Suprapubic skin (tissue), 4 donors: ENCODE data around the gene PRDM7. TPM values are rescaled to one million over a fixed set of nuclear protein-coding genes. Genes with fewer than 3 reads are reported as not detected.
"Not testable (repeated sequence)": the region's sequence is repeated elsewhere in the genome, so short reads cannot be mapped to it uniquely, and the experiment has no call there.

Source experiments
- DNase-seq, 2 donors: peaks; one replicate each; pipeline ENCODE4 v3.0.0-alpha.2; 2019; ENCODE audit warnings: low spot score in 2 of 2
- H3K27ac ChIP-seq: fragments of 200-600 bp; sonication (generic); one replicate; pipeline ENCODE4 v1.5.1; 2019
- H3K27me3 ChIP-seq: fragments of 200-600 bp; sonication (generic); one replicate; pipeline ENCODE4 v1.5.1; 2019
- H3K36me3 ChIP-seq: fragments of 200-600 bp; sonication (generic); one replicate; pipeline ENCODE4 v1.5.1; 2019
- H3K4me1 ChIP-seq: fragments of 200-600 bp; sonication (generic); one replicate; pipeline ENCODE4 v1.5.1; 2019
- H3K4me3 ChIP-seq: fragments of 200-600 bp; sonication (generic); one replicate; pipeline ENCODE4 v1.5.1; 2019; ENCODE audit warnings: mild to moderate bottlenecking
- H3K9me3 ChIP-seq: fragments of 200-600 bp; sonication (generic); one replicate; pipeline ENCODE4 v1.5.1; 2019
- CTCF ChIP-seq, 2 donors: fragments of 200-600 bp in 1 of 2; fragments of 450-650 bp in 1 of 2; sonication (generic) in 1 of 2; IDR thresholded peaks; one replicate each; pipeline ENCODE4 v1.5.1; 2016 to 2019; ENCODE audit warnings: antibody characterized with exemption in 2 of 2, mild to moderate bottlenecking in 1 of 2, moderate library complexity in 1 of 2
- EP300 ChIP-seq: sonication (generic); formaldehyde crosslinking; IDR thresholded peaks from one replicate; pipeline ENCODE4 v1.6.1; 2017; ENCODE audit warnings: antibody characterized with exemption
- POLR2A ChIP-seq, 2 donors: fragments of 450-650 bp; IDR thresholded peaks; one replicate each; pipeline ENCODE4 v1.6.1; 2017; ENCODE audit warnings: antibody characterized with exemption in 2 of 2, mild to moderate bottlenecking in 2 of 2, moderate library complexity in 2 of 2
- POLR2AphosphoS5 ChIP-seq, 3 donors: sonication (generic); formaldehyde crosslinking; IDR thresholded peaks; one replicate each; pipeline ENCODE4 v1.6.1; 2017; ENCODE audit warnings: antibody characterized with exemption in 3 of 3
- WGBS: methylation state at CpG from one replicate; pipeline ENCODE4 v1.1.5; 2018; 5-methylcytosine and 5-hydroxymethylcytosine counted together
- total RNA-seq, 4 donors: library from RNA; depleted of rRNA; stranded (reverse); fragments of >200 nt; gene quantifications; one replicate each; pipeline ENCODE4 v1.1.0, GENCODE V29; 2016

The PRDM7 gene
- total RNA-seq: not detected

- no peak for TF ChIP-seq POLR2AphosphoS5 (IDR thresholded peaks at IDR 0.05)
- TF ChIP-seq EP300: no peak
- no peak for TF ChIP-seq POLR2A (IDR thresholded peaks at IDR 0.05)
- TF ChIP-seq CTCF (IDR thresholded peaks at IDR 0.05): no peak
- WGBS: 2% methylated on average over 25 of the region's 32 CpGs
- Histone ChIP-seq H3K27ac (peak within 1 kb of the TSS; percentile 59), H3K4me1 (peaks cover 24% of the 10 kb centered on the region), H3K27me3 (no peaks in the 10 kb centered on the region), H3K4me3 (peak within 1 kb of the TSS; percentile 45), H3K9me3 (no peaks in the 10 kb centered on the region), H3K36me3 (no peaks in the 10 kb centered on the region)
- DNase-seq: peak; percentile 93 to 97
These were observed at the start of gene PRDM7 for GRCh38 chr16:90077240-90077756. Gene PRDM7 (minus strand): TSS chr16:90077331. CDS start chr16:90075910, 1,421 bp downstream.

GRCh38 chr16:90121846-90122245 lies 44.7 kb upstream of the PRDM7 start:
- not testable (repeated sequence) for H3K27me3 ChIP-seq, H3K9me3 ChIP-seq, H3K4me1 ChIP-seq, H3K27ac ChIP-seq, DNase-seq, H3K36me3 ChIP-seq, H3K4me3 ChIP-seq
- 74% methylated on average over 2 of the region's 4 CpGs for WGBS

DNA sequence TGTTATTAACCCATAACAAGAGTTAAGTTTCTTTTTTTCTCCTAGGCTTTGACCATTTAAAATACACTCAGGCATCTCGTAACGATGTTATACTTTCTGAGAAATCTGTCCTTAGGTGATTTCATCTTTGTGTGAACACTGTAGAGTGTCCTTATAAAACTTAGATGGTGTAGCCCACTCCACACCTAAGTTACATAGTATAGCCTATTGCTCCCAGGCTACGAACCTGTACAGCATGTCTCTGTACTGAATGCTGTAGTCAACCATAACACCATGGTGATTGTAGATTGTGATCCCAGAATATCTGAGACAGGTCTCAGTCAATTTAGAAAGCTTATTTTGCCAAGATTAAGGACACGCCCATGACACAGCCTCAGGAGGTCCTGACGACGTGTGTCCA lies 30.5 kb upstream of the PRDM7 start:
- DNase-seq, H3K4me3 ChIP-seq, H3K9me3 ChIP-seq, H3K4me1 ChIP-seq, H3K27ac ChIP-seq, H3K36me3 ChIP-seq, H3K27me3 ChIP-seq: not testable (repeated sequence)
- WGBS: no CpG with 5 or more reads among the region's 6 CpGs

- not testable (repeated sequence) for H3K4me3 ChIP-seq, H3K36me3 ChIP-seq, H3K27ac ChIP-seq, H3K9me3 ChIP-seq, H3K27me3 ChIP-seq, DNase-seq, H3K4me1 ChIP-seq
- WGBS: 75% methylated on average over 9 of the region's 13 CpGs
These were observed 29.9 kb upstream of the PRDM7 start for GRCh38 chr16:90107060-90107459.

- H3K9me3 ChIP-seq, DNase-seq, H3K27ac ChIP-seq, H3K27me3 ChIP-seq, H3K4me3 ChIP-seq, H3K4me1 ChIP-seq, H3K36me3 ChIP-seq: not testable (repeated sequence)
- TF ChIP-seq CTCF (IDR thresholded peaks at IDR 0.05): peak in 1 of 2 donors; percentile 35
- WGBS: 40% methylated on average over 4 of the region's 32 CpGs
These were observed 29.1 kb upstream of the PRDM7 start for GRCh38 chr16:90106271-90106670.

DNA sequence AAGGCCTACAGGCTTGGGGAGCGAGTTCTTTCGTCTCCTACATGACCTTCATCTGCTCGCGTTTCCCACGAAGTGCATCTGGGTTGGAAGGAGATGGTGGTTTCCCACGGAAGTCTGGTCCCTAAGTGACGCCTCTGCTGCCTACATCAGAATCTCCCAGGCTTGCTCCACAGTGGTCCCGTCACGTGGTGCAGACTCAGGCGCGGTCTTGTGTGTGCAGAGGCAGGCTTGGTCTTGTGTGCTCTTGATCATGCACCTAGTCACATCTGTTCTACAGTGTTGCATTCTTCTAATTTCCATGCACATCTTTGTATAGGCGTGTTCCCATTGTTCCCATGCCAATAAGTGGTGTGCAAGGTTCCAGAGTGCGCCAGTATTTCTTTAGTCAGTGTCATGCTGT lies 27.6 kb upstream of the PRDM7 start:
- not testable (repeated sequence) for H3K27me3 ChIP-seq, H3K36me3 ChIP-seq, H3K9me3 ChIP-seq, DNase-seq, H3K4me3 ChIP-seq, H3K4me1 ChIP-seq, H3K27ac ChIP-seq
- 52% methylated on average over 12 of the region's 13 CpGs for WGBS

DNA sequence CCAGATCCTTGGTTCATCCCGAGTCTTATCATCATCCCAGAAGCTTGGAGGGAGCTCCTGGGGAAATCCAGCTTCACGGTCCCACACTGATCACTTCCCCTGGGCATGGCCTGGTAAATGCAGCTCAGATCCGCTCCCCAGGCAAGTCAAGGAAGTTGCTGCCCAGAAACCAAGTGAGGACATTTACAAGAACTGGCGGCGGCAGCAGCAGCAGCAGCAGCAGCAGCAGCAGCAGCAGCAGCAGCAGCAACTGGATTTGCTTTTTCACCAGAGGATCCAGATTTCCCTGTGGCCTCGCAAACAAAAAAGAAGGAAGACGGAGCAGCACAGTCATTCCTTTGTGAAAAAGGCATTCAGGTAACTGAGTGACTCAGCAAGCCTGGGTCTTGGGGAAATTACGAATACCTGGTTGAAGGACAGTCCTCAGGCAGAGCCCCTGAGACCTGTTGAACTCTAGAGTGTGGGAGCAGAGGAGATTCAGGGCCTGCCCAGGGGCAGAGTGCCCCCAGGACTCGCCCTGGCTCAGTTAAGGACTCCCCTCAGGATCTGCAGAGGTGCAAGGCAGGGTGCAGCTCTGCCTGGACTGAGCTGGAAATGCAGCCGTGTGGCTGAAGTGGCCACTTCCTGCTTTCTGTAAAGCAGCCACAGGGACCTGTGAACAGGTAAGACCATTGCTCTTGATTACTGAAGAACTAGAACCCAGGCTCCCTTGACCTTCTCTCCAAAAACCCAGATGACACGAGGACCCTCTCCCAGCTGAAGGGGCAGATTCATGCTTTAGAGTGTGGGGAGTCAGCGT lies 25.2 kb upstream of the PRDM7 start:
- DNase-seq, H3K27ac ChIP-seq, H3K4me1 ChIP-seq, H3K4me3 ChIP-seq, H3K9me3 ChIP-seq, H3K36me3 ChIP-seq, H3K27me3 ChIP-seq: not testable (repeated sequence)
- WGBS: 33% methylated on average over 4 of the region's 12 CpGs

DNA sequence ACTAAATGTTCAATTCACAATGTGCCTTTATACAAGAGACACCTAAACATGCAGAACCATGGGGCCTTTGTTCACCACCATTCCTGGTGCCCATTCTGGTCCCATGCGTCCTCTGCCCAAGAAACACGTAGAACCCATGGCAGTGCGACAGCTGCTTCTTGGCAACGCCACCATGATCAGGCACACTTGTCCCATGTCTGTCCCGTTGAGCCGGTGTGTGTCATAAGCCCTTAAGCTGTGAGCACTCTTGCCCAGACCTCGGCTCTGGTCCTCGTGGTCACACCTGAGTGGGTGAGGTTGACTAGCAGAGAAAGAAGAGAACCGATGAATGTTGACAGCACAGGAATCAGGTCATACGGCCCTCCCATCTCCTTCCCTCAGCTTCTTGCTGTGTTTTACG lies 24.2 kb upstream of the PRDM7 start:
- not testable (repeated sequence) for H3K4me3 ChIP-seq, H3K27me3 ChIP-seq, DNase-seq, H3K9me3 ChIP-seq, H3K36me3 ChIP-seq, H3K4me1 ChIP-seq, H3K27ac ChIP-seq
- 72% methylated on average over 8 of the region's 11 CpGs for WGBS

DNA sequence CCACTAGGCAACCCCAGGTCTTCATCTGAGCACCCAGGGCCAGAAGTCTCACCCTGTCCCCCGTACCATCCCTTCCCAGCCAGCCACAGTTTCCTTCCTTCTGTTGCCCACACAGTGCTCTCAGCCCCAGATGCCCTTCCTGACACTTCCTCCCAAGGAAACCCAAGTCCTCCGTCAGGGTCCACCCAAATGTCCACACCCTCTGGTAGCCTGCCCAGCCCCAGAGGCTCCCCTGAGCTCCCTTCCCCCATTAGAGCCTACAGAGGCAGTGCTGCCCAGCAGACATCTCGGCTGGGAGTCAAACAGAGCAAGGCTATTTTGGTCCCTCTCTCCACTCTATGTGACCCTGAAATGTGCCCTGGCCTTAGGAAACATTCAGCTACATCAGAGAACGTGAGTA lies 23.7 kb upstream of the PRDM7 start:
- not testable (repeated sequence) for H3K36me3 ChIP-seq, H3K27me3 ChIP-seq, H3K4me1 ChIP-seq, H3K4me3 ChIP-seq, DNase-seq, H3K27ac ChIP-seq, H3K9me3 ChIP-seq
- WGBS: no CpG with 5 or more reads among the region's 4 CpGs

- not testable (repeated sequence) for H3K4me1 ChIP-seq, H3K9me3 ChIP-seq, H3K36me3 ChIP-seq, H3K4me3 ChIP-seq, H3K27me3 ChIP-seq, H3K27ac ChIP-seq, DNase-seq
- 82% methylated on average over 4 of the region's 5 CpGs for WGBS
These were observed 23.1 kb upstream of the PRDM7 start for GRCh38 chr16:90100229-90100628.

GRCh38 chr16:90098936-90099335 lies 21.8 kb upstream of the PRDM7 start:
- not testable (repeated sequence) for H3K27ac ChIP-seq, H3K4me1 ChIP-seq, H3K9me3 ChIP-seq, H3K4me3 ChIP-seq, DNase-seq, H3K36me3 ChIP-seq, H3K27me3 ChIP-seq
- 72% methylated on average over 2 of the region's 5 CpGs for WGBS

GRCh38 chr16:90097010-90097684 lies 20.0 kb upstream of the PRDM7 start:
- H3K4me1 ChIP-seq, H3K9me3 ChIP-seq, H3K27me3 ChIP-seq, DNase-seq, H3K36me3 ChIP-seq, H3K4me3 ChIP-seq, H3K27ac ChIP-seq: not testable (repeated sequence)
- 60% methylated on average over 7 of the region's 9 CpGs for WGBS
